SK-N-MC (cell line): Measurements from ENCODE around the gene RAP1GAP.

Experiments used
- DNase-seq: peaks from one replicate; pipeline ENCODE4 v3.0.0-alpha.2; 2011; ENCODE audit warnings: low read depth, low spot score
- H3K27ac ChIP-seq: fragments of 200-600 bp; sonication (generic); 2 replicates; pipeline ENCODE4 v1.5.1; 2016; ENCODE audit warnings: mixed run types
- H3K36me3 ChIP-seq: fragments of 200-600 bp; sonication (generic); 2 replicates; pipeline ENCODE4 v1.6.1; 2017; ENCODE audit warnings: antibody characterized with exemption, low read length, mixed read lengths; ENCODE audit not compliant: insufficient read depth
- H3K4me3 ChIP-seq: fragments of 200-600 bp; sonication (generic); 2 replicates; pipeline ENCODE4 v1.5.1; 2016
- H3K9ac ChIP-seq: fragments of 200-600 bp; sonication (generic); 2 replicates; pipeline ENCODE4 v1.8.0; 2017; ENCODE audit warnings: mixed run types, mixed read lengths; ENCODE audit not compliant: insufficient read length
- H3K9me3 ChIP-seq: fragments of 200-600 bp; sonication (generic); 2 replicates; pipeline ENCODE4 v1.6.1; 2017; ENCODE audit warnings: low read depth, mild to moderate bottlenecking, antibody characterized with exemption, low read length, moderate library complexity, mixed read lengths
- EZH2 ChIP-seq: fragments of 200-600 bp; sonication (generic); IDR thresholded peaks from one replicate; pipeline ENCODE4 v1.6.1; 2017; ENCODE audit warnings: antibody characterized with exemption
- FOXP2 ChIP-seq: optimal IDR thresholded peaks from 2 replicates; pipeline ENCODE3; 2011; ENCODE audit warnings: mild to moderate bottlenecking, moderate library complexity; ENCODE audit not compliant: insufficient read depth; ENCODE audit errors: extremely low read length, control extremely low read depth
- POLR2AphosphoS5 ChIP-seq: IDR thresholded peaks from 2 replicates; pipeline ENCODE4 v1.6.1; 2012; ENCODE audit warnings: mild to moderate bottlenecking, low read depth, low read length, borderline replicate concordance

RAP1GAP gene

GRCh38 chr1:21560916-21561638, 108.1 kb downstream of the RAP1GAP start:
- no peak overlapping the region for H3K9ac ChIP-seq
- DNase-seq: no peak
- no peaks in the 10 kb centered on the region; the same call in 1 of the 2 replicates for H3K36me3 ChIP-seq
- no peaks in the 10 kb centered on the region for H3K9me3 ChIP-seq
- no peak overlapping the region for H3K4me3 ChIP-seq
- TF ChIP-seq EZH2: no peak
- no peak for TF ChIP-seq POLR2AphosphoS5
- TF ChIP-seq FOXP2: no peak
- no peak overlapping the region for H3K27ac ChIP-seq

DNA sequence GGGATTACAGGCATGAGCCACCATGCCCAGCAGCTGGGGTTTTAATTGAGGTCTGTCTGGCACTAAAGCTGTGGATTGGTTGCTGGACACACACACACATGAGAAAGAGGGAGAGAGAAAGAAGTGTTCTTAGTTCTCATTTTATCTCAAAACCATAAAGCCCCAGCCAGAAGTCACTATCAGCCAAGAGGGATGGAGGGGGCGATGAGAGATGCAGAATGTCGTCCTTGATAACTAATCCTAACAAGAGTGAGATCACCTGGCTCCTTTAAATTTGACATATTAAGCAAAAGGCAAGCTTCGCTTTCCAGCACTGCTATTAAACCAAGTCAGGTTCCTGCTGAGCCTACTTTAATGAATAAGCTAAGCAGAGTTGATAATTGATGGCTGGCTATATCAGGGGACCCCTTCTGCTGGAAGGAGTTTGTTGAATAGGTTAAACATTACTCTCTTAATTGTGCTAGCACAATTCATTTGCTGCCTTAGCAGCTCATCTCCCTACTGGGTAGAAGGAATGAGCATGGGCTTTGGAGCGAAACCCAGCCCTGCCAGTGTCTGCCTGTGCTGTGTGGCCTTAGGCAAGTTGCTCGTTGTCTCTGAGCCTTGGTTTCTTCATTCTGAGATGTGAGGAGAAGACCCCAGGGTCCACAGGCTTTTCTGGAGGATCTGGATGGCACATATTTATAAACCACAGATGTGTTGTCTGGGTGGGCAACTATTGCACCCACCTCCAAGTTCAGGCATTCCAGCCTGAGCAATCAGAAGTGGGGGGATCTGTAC, 109.2 kb downstream of the RAP1GAP start:
- Histone ChIP-seq H3K36me3 (no peaks in the 10 kb centered on the region; the same call in 1 of the 2 replicates), H3K9me3 (no peaks in the 10 kb centered on the region), H3K9ac (no peak overlapping the region), H3K4me3 (no peak overlapping the region), H3K27ac (no peak overlapping the region)
- DNase-seq: no peak
- no peak for TF ChIP-seq POLR2AphosphoS5
- no peak for TF ChIP-seq FOXP2
- TF ChIP-seq EZH2: no peak

DNA sequence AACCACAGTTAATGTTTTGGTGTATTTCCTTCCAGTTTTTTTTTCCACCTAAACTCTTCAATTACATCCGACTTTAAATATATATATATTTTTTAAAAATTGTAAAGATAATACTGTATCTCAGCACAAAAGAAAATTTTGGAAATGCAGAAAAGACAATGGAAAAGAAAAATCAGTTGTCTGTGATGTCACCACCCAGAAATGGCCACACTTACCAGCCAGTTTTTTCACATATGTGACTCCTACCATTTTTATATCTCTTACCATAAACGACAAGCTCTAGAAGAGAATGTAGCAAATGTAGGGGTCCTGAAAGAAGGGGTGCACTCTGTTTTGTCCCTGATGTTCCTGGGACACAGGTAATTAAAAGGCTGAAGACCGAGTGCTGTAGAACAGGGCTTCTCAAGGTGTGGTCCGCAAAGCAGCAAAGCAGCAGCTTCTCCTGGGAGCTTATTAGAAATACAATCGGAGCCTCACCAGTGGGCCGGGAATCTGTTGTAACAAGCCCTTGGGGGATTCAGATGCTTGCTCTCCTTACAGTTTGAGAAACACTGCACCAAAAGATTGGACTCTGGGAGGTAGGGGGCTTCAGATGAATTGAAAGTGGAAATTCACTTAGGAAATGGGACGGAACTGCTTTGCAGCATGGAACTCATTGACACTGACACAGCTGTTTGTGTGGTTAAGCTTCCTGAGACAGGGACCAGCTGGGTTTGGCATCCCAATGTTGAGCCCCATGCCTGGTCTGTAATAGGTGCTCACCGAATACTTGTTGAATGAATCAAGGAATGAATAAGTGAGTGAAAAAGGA, 115.8 kb downstream of the RAP1GAP start:
- no peak for DNase-seq
- Histone ChIP-seq H3K27ac (peak overlapping the region; percentile 74), H3K9ac (peak overlapping the region; percentile 37), H3K9me3 (no peaks in the 10 kb centered on the region), H3K4me3 (no peak overlapping the region), H3K36me3 (no peaks in the 10 kb centered on the region)
- TF ChIP-seq EZH2 (no peak), FOXP2 (no peak), POLR2AphosphoS5 (no peak)

GRCh38 chr1:21552715-21553114, 116.4 kb downstream of the RAP1GAP start:
- Histone ChIP-seq H3K36me3 (no peaks in the 10 kb centered on the region), H3K9me3 (no peaks in the 10 kb centered on the region), H3K27ac (peak overlapping the region; percentile 74), H3K9ac (peak overlapping the region; percentile 37), H3K4me3 (no peak overlapping the region)
- no peak for DNase-seq
- TF ChIP-seq FOXP2 (no peak), POLR2AphosphoS5 (no peak), EZH2 (no peak)

DNA sequence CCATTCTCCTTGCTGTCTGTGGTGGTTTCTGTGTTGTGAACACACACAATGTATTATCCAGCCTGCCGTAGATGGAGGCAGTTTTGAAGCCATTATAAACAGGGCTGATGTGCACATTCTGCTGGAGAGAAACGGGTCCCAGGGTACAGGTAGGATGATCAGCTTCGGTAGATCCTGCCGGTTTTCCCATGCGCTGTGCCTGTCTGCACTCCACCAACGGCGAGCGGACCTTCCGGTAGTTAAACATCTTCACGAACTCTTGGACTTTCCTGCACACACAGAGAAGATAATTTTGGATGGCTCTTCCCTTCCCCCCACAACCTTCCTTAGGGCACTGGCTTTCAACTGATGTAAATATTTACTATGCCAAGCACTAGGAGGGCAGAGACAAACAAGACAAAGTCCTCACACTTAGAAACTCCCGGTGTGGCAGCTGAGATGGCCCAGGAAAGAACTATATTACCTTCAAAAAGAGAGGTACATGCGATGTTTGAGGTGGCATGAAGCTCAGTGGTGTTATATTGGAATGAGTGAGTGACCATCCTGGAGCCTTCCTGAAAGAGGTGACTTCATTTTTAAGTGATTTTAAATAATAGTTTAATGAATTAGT, 118.2 kb downstream of the RAP1GAP start:
- no peak overlapping the region for H3K27ac ChIP-seq

DNA sequence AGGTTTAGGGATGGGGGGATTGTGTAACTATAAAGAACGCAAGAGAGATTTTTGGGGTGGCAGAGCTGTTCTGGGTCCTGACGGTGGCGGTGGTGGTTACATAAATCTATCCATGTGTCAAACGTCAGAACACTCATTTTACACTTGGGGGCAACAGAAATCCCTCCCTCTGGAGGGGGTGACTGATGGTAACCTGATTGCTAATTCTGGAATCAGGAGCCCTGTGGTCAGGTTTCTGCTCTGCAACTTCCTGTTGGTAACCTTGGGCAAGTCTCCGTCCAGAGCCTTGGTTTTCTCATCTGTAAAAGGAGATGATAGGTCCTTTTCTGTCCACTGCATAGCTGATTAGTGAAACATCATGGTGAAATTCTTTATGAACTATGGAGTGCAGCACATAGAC, 119.1 kb downstream of the RAP1GAP start:
- H3K4me3 ChIP-seq: no peak overlapping the region
- TF ChIP-seq EZH2 (no peak), POLR2AphosphoS5 (no peak), FOXP2 (no peak)
- H3K36me3 ChIP-seq: no peaks in the 10 kb centered on the region
- no peak overlapping the region for H3K27ac ChIP-seq
- no peak for DNase-seq
- no peak overlapping the region for H3K9ac ChIP-seq
- no peaks in the 10 kb centered on the region for H3K9me3 ChIP-seq

More for the DNA sequence above, 118.2 kb downstream of the RAP1GAP start:
- Histone ChIP-seq H3K4me3 (no peak overlapping the region), H3K36me3 (no peaks in the 10 kb centered on the region), H3K9me3 (no peaks in the 10 kb centered on the region), H3K9ac (no peak overlapping the region)
- no peak for DNase-seq
- TF ChIP-seq POLR2AphosphoS5 (no peak), EZH2 (no peak), FOXP2 (no peak)

- Histone ChIP-seq H3K36me3 (no peaks in the 10 kb centered on the region), H3K27ac (no peak overlapping the region)
- no peak for TF ChIP-seq EZH2
- no peak for TF ChIP-seq POLR2AphosphoS5
- TF ChIP-seq FOXP2: no peak
These were observed 121.3 kb downstream of the RAP1GAP start for GRCh38 chr1:21547876-21548275.

More at GRCh38 chr1:21547876-21548275, 121.3 kb downstream of the RAP1GAP start:
- Histone ChIP-seq H3K9me3 (no peaks in the 10 kb centered on the region), H3K4me3 (no peak overlapping the region), H3K9ac (no peak overlapping the region)
- DNase-seq: no peak
